GM21381 (cell line): ENCODE data around the gene CERK.

Experiments
- ATAC-seq: cut with Tn5 transposase; IDR thresholded peaks from one replicate; pipeline ENCODE4 v1.9.1; 2021; ENCODE audit warnings: mild to moderate bottlenecking, moderate library complexity; ENCODE audit not compliant: unreplicated experiment

CERK gene

GRCh38 chr22:46766611-46767010 lies 28.6 kb upstream of the CERK start:
- ATAC-seq: no peak

- no peak for ATAC-seq
These were observed 26.9 kb upstream of the CERK start for GRCh38 chr22:46764779-46765485.

GRCh38 chr22:46764140-46764680 lies 26.2 kb upstream of the CERK start:
- no peak for ATAC-seq

- ATAC-seq: peak; percentile 48
These were observed 25.1 kb upstream of the CERK start for GRCh38 chr22:46763051-46763705.

- peak; percentile 76 for ATAC-seq
These were observed 24.4 kb upstream of the CERK start, which contains the start of gene TBC1D22A for GRCh38 chr22:46762238-46763050. TBC1D22A (plus strand) TSS chr22:46762650; CDS start chr22:46762787, 137 bp downstream.

GRCh38 chr22:46761539-46762237 lies 23.6 kb upstream of the CERK start:
- no peak for ATAC-seq

- no peak for ATAC-seq
These were observed 23.0 kb upstream of the CERK start for GRCh38 chr22:46761017-46761416.

- no peak for ATAC-seq
These were observed 20.8 kb upstream of the CERK start for GRCh38 chr22:46758867-46759290.

- ATAC-seq: no peak
These were observed 20.1 kb upstream of the CERK start for GRCh38 chr22:46758121-46758520.

GRCh38 chr22:46757104-46757503 lies 19.1 kb upstream of the CERK start:
- ATAC-seq: no peak

GRCh38 chr22:46756097-46756496 lies 18.0 kb upstream of the CERK start:
- no peak for ATAC-seq

GRCh38 chr22:46755525-46755924 lies 17.5 kb upstream of the CERK start:
- no peak for ATAC-seq

- ATAC-seq: no peak
These were observed 16.8 kb upstream of the CERK start for GRCh38 chr22:46754826-46755225.

GRCh38 chr22:46754110-46754799 lies 16.2 kb upstream of the CERK start:
- ATAC-seq: no peak

- no peak for ATAC-seq
These were observed 15.7 kb upstream of the CERK start for GRCh38 chr22:46753761-46754109.

GRCh38 chr22:46753360-46753759 lies 15.3 kb upstream of the CERK start:
- no peak for ATAC-seq

- no peak for ATAC-seq
These were observed 14.9 kb upstream of the CERK start for GRCh38 chr22:46752988-46753310.

- no peak for ATAC-seq
These were observed 14.4 kb upstream of the CERK start for GRCh38 chr22:46752286-46752987.

GRCh38 chr22:46750863-46751443 lies 12.9 kb upstream of the CERK start:
- ATAC-seq: no peak

GRCh38 chr22:46750530-46750800 lies 12.4 kb upstream of the CERK start:
- ATAC-seq: no peak
